ENCODE results near the gene DRC7. TPM values are rescaled to one million over a fixed set of nuclear protein-coding genes. Genes with fewer than 3 reads are reported as not detected.
"Not testable (repeated sequence)": the region's sequence is repeated elsewhere in the genome, so short reads cannot be mapped to it uniquely, and the experiment has no call there.

Gene DRC7
- total and polyA plus RNA-seq, 10 of the 15 experiments (the other 5 are each of a cell fraction or from before 2014, with no cell fraction given) = 0.06 to 0.49 (median 0.14) TPM; not detected in 4

DNA sequence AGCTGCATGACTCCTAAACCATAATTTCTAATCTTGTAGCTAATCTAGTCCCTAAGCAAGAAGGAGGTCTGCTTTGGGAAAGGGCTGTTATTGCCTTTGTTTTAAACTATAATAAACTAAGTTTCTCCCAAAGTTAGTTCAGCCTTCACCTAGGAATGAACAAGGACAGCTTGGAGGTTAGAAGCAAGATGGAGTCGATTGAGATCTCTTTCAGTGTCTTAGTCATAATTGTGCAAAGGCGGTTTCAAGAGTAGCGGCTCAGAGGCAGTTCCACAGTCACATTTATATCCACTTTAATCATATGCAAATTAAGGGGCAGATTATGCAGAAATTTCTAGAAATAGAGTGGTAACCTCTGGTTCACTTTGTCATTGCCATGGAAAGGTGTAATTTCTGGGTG lies 17.4 kb downstream of the DRC7 start:
- no peak for FAIRE-seq
- Histone ChIP-seq H3K36me3 (ENCODE audit: control insufficient read depth in 2 of 2, insufficient read depth in 2 of 2, low read length in 1 of 2) (no peaks in the 10 kb centered on the region), H4K20me1 (ENCODE audit: control insufficient read depth, insufficient read depth) (no peaks in the 10 kb centered on the region), H2AFZ (ENCODE audit: control insufficient read depth, low read depth, low read length) (no peak overlapping the region), H3K9me3 (replicated peaks; ENCODE audit: control insufficient read depth, insufficient read depth, low read length) (no peaks in the 10 kb centered on the region), H3K27ac (ENCODE audit: control insufficient read depth, insufficient read depth) (no peak overlapping the region), H3K4me3 (no peak overlapping the region), H3K4me1 (ENCODE audit: control insufficient read depth, insufficient read depth, low read length) (no peaks in the 10 kb centered on the region), H3K27me3 (replicated peaks in 1 of 2; ENCODE audit: control insufficient read depth in 2 of 2, insufficient read depth in 2 of 2, low read length in 1 of 2) (peaks cover 0 to 2% of the 10 kb centered on the region in 2 experiments; a peak in 2 of 4 replicates), H3K79me2 (ENCODE audit: control insufficient read depth, insufficient read depth, low read length) (no peaks in the 10 kb centered on the region), H3K9ac (ENCODE audit: control insufficient read depth, insufficient read depth, low read length) (no peak overlapping the region), H3K4me2 (ENCODE audit: control insufficient read depth, insufficient read depth) (no peak overlapping the region)
- BruUV-seq (replicated peaks) = no TSS peak
- ATAC-seq = no peak
- 33% methylated on average over 3 of the region's 3 CpGs for WGBS (ENCODE audit: insufficient coverage, insufficient replicate concordance, low lambda C conversion rate, missing lambda C conversion rate)
- ChIA-PET SMC1A (ENCODE audit: uncharacterized antibody, unreplicated experiment) (no interaction called here), RAD21 (ENCODE audit: unreplicated experiment) (no interaction called here), POLR2A (no interaction called here), CTCF (interaction anchor here (1.2 to 1.6 kb wide), 2 partner anchors 64 to 111 kb away, joined by 3 to 5 read pairs; no protein-coding TSS in a partner anchor)
- intact Hi-C loops (cut with micrococcal nuclease; ENCODE audit: unreplicated experiment) = no loop called here
- in situ Hi-C loops (cut with MboI) = no loop called here
- no peak for DNase-seq (ENCODE audit: low read depth, low spot score)
- TF ChIP-seq NFYA (IDR thresholded peaks at IDR 0.05; ENCODE audit: borderline replicate concordance, low read depth, low read length) = no peak
- TF ChIP-seq ZNF24 (IDR thresholded peaks at IDR 0.05) = no peak
- TF ChIP-seq, protein P1, sequence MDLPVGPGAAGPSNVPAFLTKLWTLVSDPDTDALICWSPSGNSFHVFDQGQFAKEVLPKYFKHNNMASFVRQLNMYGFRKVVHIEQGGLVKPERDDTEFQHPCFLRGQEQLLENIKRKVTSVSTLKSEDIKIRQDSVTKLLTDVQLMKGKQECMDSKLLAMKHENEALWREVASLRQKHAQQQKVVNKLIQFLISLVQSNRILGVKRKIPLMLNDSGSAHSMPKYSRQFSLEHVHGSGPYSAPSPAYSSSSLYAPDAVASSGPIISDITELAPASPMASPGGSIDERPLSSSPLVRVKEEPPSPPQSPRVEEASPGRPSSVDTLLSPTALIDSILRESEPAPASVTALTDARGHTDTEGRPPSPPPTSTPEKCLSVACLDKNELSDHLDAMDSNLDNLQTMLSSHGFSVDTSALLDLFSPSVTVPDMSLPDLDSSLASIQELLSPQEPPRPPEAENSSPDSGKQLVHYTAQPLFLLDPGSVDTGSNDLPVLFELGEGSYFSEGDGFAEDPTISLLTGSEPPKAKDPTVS (IDR thresholded peaks at IDR 0.05; ENCODE audit: low read depth, low read length) = no peak
- no peak for TF ChIP-seq DPF2 (IDR thresholded peaks at IDR 0.05)
- TF ChIP-seq HDAC6 (IDR thresholded peaks at IDR 0.05; ENCODE audit: unreplicated experiment) = no peak
- TF ChIP-seq HDGF (IDR thresholded peaks at IDR 0.05) = no peak
- no peak for TF ChIP-seq ZNF217 (IDR thresholded peaks at IDR 0.05)
- no peak for TF ChIP-seq ETV6 (conservative IDR thresholded peaks at IDR 0.05 in 1 of 2, IDR thresholded peaks at IDR 0.05 in 1 of 2; ENCODE audit: borderline replicate concordance in 1 of 2, low read depth in 1 of 2)
- TF ChIP-seq EGR1 (IDR thresholded peaks at IDR 0.05; ENCODE audit: borderline replicate concordance in 1 of 2, low read depth in 2 of 2, low read length in 2 of 2) = no peak
- no peak for TF ChIP-seq POLR2A (IDR thresholded peaks at IDR 0.05; ENCODE audit: low read depth, low read length)
- TF ChIP-seq SIX5 (IDR thresholded peaks at IDR 0.05; ENCODE audit: low read depth, low read length, severe bottlenecking) = no peak
- no peak for TF ChIP-seq SMARCA5 (IDR thresholded peaks at IDR 0.05)
- no peak for TF ChIP-seq YBX1 (IDR thresholded peaks at IDR 0.05)
- TF ChIP-seq MYC (IDR thresholded peaks at IDR 0.05; ENCODE audit: insufficient read depth, insufficient read length, insufficient replicate concordance, low read length, severe bottlenecking) = no peak
- TF ChIP-seq SMAD5 (IDR thresholded peaks at IDR 0.05; ENCODE audit: low read depth) = no peak
- TF ChIP-seq MTA2 (IDR thresholded peaks at IDR 0.05; ENCODE audit: low read depth) = no peak

DNA sequence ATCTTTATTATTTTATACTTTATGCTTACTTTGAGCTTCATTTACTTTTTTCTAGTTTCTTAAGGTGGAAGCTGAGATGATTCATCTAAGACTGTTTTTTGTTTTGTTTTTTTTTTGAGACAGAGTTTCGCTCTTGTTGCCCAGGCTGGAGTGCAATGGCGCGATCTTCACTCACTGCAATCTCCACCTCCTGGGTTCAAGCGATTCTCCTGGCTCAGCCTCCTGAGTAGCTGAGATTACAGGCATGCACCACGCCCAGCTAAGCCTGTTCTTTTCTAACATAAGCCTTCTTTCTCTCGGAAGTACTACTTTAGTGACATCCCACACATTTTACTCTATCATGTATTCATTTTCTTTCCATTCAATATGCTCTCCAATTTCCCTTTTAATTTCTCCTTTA lies 18.0 kb downstream of the DRC7 start:
- SMC1A ChIA-PET (ENCODE audit: uncharacterized antibody, unreplicated experiment); H3K36me3 ChIP-seq (ENCODE audit: control insufficient read depth in 2 of 2, insufficient read depth in 2 of 2, low read length in 1 of 2); DNase-seq (ENCODE audit: low read depth, low spot score); ATAC-seq; H2AFZ ChIP-seq (ENCODE audit: control insufficient read depth, low read depth, low read length); intact Hi-C loops (cut with micrococcal nuclease; ENCODE audit: unreplicated experiment); H3K79me2 ChIP-seq (ENCODE audit: control insufficient read depth, insufficient read depth, low read length); H3K27ac ChIP-seq (ENCODE audit: control insufficient read depth, insufficient read depth); H3K9ac ChIP-seq (ENCODE audit: control insufficient read depth, insufficient read depth, low read length); H3K4me2 ChIP-seq (ENCODE audit: control insufficient read depth, insufficient read depth); H3K27me3 ChIP-seq (replicated peaks in 1 of 2; ENCODE audit: control insufficient read depth in 2 of 2, insufficient read depth in 2 of 2, low read length in 1 of 2); H3K9me3 ChIP-seq (replicated peaks; ENCODE audit: control insufficient read depth, insufficient read depth, low read length); POLR2A ChIA-PET; H3K4me1 ChIP-seq (ENCODE audit: control insufficient read depth, insufficient read depth, low read length); in situ Hi-C loops (cut with MboI); RAD21 ChIA-PET (ENCODE audit: unreplicated experiment); H3K4me3 ChIP-seq; FAIRE-seq; BruUV-seq (replicated peaks); H4K20me1 ChIP-seq (ENCODE audit: control insufficient read depth, insufficient read depth): not testable (repeated sequence)
- 23% methylated on average over 6 of the region's 6 CpGs for WGBS (ENCODE audit: insufficient coverage, insufficient replicate concordance, low lambda C conversion rate, missing lambda C conversion rate)
- CTCF ChIA-PET = interaction anchor here (1.5 to 1.6 kb wide), 2 partner anchors 112 to 136 kb away, joined by 4 to 5 read pairs; no protein-coding TSS in a partner anchor
